Spleen (tissue), 11 donors: ENCODE results near the gene TTLL9. TPM values are rescaled to one million over a fixed set of nuclear protein-coding genes. Genes with fewer than 3 reads are reported as not detected.
"Not testable (repeated sequence)": the region's sequence is repeated elsewhere in the genome, so short reads cannot be mapped to it uniquely, and the experiment has no call there.

Source experiments
- DNase-seq: peaks from one replicate; pipeline ENCODE4 v3.0.0-alpha.2; 2020
- H3K27ac ChIP-seq, 8 donors: fragments of 200-600 bp; sonication (generic) in 7 of 8; 1 replicate in 4 of 8; 2 replicates in 4 of 8; pipeline versions ENCODE4 v1.5.0 to v1.8.0; 2016 to 2021; ENCODE audit warnings: inconsistent platforms in 4 of 8, mild to moderate bottlenecking in 4 of 8, moderate library complexity in 1 of 8
- H3K27me3 ChIP-seq, 7 donors: fragments of 200-600 bp; sonication (generic) in 6 of 7; replicated peaks in 1 of 7; 1 replicate in 4 of 7; 2 replicates in 3 of 7; pipeline versions ENCODE4 v1.5.0 to v1.8.0; 2016 to 2021; ENCODE audit warnings: inconsistent platforms in 3 of 7, mild to moderate bottlenecking in 1 of 7
- H3K36me3 ChIP-seq, 6 donors: fragments of 200-600 bp; sonication (generic) in 5 of 6; 1 replicate in 4 of 6; 2 replicates in 2 of 6; pipeline versions ENCODE4 v1.5.0 to v1.8.0; 2016 to 2021; ENCODE audit warnings: inconsistent platforms in 2 of 6
- H3K4me1 ChIP-seq, 6 donors: fragments of 200-600 bp; sonication (generic) in 5 of 6; 1 replicate in 3 of 6; 2 replicates in 3 of 6; pipeline versions ENCODE4 v1.5.0 to v1.8.0; 2016 to 2021; ENCODE audit warnings: inconsistent platforms in 3 of 6
- H3K4me3 ChIP-seq, 8 donors: fragments of 200-600 bp; sonication (generic) in 7 of 8; 1 replicate in 4 of 8; 2 replicates in 4 of 8; pipeline versions ENCODE4 v1.5.0 to v1.8.0; 2016 to 2021; ENCODE audit warnings: inconsistent platforms in 4 of 8, mild to moderate bottlenecking in 4 of 8, moderate library complexity in 2 of 8
- H3K9me3 ChIP-seq, 8 donors: fragments of 200-600 bp; sonication (generic) in 7 of 8; 1 replicate in 4 of 8; 2 replicates in 4 of 8; pipeline versions ENCODE4 v1.5.0 to v1.8.0; 2016 to 2021; ENCODE audit warnings: inconsistent platforms in 4 of 8
- POLR2A ChIP-seq, 3 donors: fragments of 450-650 bp; IDR thresholded peaks; one replicate each; pipeline ENCODE4 v1.5.1; 2017; ENCODE audit warnings: antibody characterized with exemption in 3 of 3, mild to moderate bottlenecking in 1 of 3
- POLR2AphosphoS5 ChIP-seq, 3 donors: sonication (generic); formaldehyde crosslinking; IDR thresholded peaks; one replicate each; pipeline ENCODE4 v1.5.1; 2017; ENCODE audit warnings: antibody characterized with exemption in 3 of 3
- WGBS, 5 donors: extraction: QIAGEN DNeasy Blood & Tissue Kit in 3 of 5; methylation state at CpG; one replicate each; pipeline versions ENCODE4 v1.1.5 to v1.1.7; 2013 to 2018; 5-methylcytosine and 5-hydroxymethylcytosine counted together
- intact Hi-C: fragments of 100-400 bp; cut with DNase I; formaldehyde crosslinking; loops from one replicate; pipeline ENCODE4 v1.15.0; 2023; ENCODE audit warnings: low total_unique reads
- polyA plus RNA-seq, 3 donors: library from polyadenylated mRNA; stranded (reverse); fragments of 200-250 nt; gene quantifications; one replicate each; pipeline ENCODE4 v1.2.1, GENCODE V29; 2013
- total RNA-seq, 7 donors: library from RNA; depleted of rRNA in 3 of 7; stranded (reverse); fragments of >200 nt in 3 of 7; fragmentation: NEBNext Ultra II Directional in 4 of 7; extraction: Animal tissue kit (Norgen Biotek cat#: 25700) in 4 of 7; gene quantifications; one replicate each; pipeline versions ENCODE4 v1.1.0 to v1.2.1, GENCODE V29; 2016 to 2021
- TF ChIP-seq, protein P1 (sequence below), 11 experiments: fragments of 200-600 bp in 7 of 11; fragments of 450-650 bp in 4 of 11; sonication (generic) in 4 of 11; IDR thresholded peaks in 8 of 11; conservative IDR thresholded peaks in 3 of 11; 1 replicate in 7 of 11; 2 replicates in 4 of 11; pipeline versions ENCODE4 v1.4.0 to v1.8.0; 2016 to 2021; ENCODE audit warnings: antibody characterized with exemption in 11 of 11, inconsistent platforms in 4 of 11, mild to moderate bottlenecking in 1 of 11
- donor health status: healthy with polysubstance abuse.
- donor health status: DM: no; HTN: no; CAD: no; lungs with moderate emphysema.
- donor health status: DM: no; HTN: no; CAD: no.
- donor health status: Bipolar disorder and iron deficiency.
- donor health status: healthy.
- donor health status: DM: no; HTN: no; CAD: no.
- donor health status: DM: yes; HTN: yes; CAD: no.

Gene TTLL9
- total and polyA plus RNA-seq, 10 donors, result 0.22 to 0.79 (median 0.33) TPM

DNA sequence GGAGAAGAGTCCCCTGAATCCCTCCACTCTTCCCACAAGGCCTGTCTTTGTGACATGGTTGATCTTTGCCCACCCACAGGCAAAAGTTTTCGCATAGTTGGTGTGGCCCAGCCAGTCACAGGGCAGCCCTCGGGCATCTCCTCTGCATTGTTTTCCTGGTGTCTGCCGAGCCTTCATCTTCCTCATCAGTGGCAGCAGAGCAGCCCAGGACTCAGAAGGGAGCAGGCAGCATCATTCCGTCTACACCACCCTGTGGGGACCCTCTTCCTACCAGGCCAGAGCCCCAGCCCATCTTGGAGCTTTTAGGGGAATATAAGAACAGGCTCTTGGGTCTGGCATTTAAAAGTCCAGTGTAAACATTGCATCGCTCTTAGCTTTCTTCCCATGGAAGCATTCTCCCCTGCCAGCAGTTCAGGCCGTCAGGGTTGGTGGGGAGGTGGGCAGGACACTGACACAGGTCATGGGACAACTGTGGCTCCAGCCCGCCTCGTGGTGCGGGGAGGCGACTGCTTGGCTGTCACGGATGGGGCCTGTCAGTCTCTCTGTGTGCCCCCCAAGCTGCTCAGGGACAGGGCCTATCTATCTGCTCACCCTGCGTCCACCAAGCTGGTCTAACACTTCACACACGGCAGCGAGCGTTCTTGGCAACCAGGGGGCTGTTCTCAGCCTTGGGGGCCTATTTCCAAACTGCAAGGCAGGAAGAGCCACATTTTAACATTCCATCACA lies 43.2 kb downstream of the TTLL9 start:
- Histone ChIP-seq H3K9me3 (no peaks in the 10 kb centered on the region), H3K4me1 (peaks cover 0 to 3% (median 0%) of the 10 kb centered on the region in 6 donors), H3K4me3 (no peak overlapping the region), H3K27me3 (no peaks in the 10 kb centered on the region), H3K27ac (no peak overlapping the region), H3K36me3 (no peaks in the 10 kb centered on the region)
- TF ChIP-seq POLR2AphosphoS5 (IDR thresholded peaks at IDR 0.05) (no peak), POLR2A (IDR thresholded peaks at IDR 0.05) (no peak)
- TF ChIP-seq, protein P1, sequence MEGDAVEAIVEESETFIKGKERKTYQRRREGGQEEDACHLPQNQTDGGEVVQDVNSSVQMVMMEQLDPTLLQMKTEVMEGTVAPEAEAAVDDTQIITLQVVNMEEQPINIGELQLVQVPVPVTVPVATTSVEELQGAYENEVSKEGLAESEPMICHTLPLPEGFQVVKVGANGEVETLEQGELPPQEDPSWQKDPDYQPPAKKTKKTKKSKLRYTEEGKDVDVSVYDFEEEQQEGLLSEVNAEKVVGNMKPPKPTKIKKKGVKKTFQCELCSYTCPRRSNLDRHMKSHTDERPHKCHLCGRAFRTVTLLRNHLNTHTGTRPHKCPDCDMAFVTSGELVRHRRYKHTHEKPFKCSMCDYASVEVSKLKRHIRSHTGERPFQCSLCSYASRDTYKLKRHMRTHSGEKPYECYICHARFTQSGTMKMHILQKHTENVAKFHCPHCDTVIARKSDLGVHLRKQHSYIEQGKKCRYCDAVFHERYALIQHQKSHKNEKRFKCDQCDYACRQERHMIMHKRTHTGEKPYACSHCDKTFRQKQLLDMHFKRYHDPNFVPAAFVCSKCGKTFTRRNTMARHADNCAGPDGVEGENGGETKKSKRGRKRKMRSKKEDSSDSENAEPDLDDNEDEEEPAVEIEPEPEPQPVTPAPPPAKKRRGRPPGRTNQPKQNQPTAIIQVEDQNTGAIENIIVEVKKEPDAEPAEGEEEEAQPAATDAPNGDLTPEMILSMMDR (IDR thresholded peaks at IDR 0.05 in 8 of 11, conservative IDR thresholded peaks at IDR 0.05 in 3 of 11), result no peak
- WGBS, 5 donors, result 82 to 92% (median 86%) methylated on average over 12 to 15 of the region's 15 CpGs
- no peak for DNase-seq
- intact Hi-C loops, result no loop called here

DNA sequence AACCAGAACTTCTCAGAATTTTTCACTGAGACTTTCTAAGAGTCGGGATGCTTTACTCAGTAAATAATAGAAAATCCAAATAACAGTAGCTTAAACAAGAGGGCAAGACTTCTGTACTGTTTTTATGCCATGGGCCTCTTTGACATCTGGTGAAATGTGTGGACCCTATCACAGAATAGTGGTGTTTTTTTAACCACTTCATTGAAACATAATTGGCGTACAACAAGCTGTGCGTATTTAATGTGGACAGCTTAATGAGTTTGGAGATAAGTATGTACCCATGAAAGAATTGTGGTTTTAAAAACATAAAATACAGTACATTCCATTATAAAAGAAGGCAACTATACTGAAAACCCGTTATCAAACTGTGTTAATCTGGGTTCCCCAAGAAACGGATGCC lies 43.7 kb downstream of the TTLL9 start:
- DNase-seq, result no peak
- H3K27ac ChIP-seq, result no peak overlapping the region
- no peaks in the 10 kb centered on the region for H3K36me3 ChIP-seq
- no peaks in the 10 kb centered on the region for H3K27me3 ChIP-seq
- peaks cover 0 to 3% (median 0%) of the 10 kb centered on the region in 6 donors for H3K4me1 ChIP-seq
- 82 to 93% (median 88%) methylated on average over 5 of the region's 5 CpGs for WGBS, 5 donors
- H3K9me3 ChIP-seq, result no peaks in the 10 kb centered on the region
- no peak overlapping the region for H3K4me3 ChIP-seq
- intact Hi-C loops, result no loop called here
- TF ChIP-seq, protein P1 (IDR thresholded peaks at IDR 0.05 in 8 of 11, conservative IDR thresholded peaks at IDR 0.05 in 3 of 11), result no peak
- TF ChIP-seq POLR2AphosphoS5 (IDR thresholded peaks at IDR 0.05), result no peak
- no peak for TF ChIP-seq POLR2A (IDR thresholded peaks at IDR 0.05)

DNA sequence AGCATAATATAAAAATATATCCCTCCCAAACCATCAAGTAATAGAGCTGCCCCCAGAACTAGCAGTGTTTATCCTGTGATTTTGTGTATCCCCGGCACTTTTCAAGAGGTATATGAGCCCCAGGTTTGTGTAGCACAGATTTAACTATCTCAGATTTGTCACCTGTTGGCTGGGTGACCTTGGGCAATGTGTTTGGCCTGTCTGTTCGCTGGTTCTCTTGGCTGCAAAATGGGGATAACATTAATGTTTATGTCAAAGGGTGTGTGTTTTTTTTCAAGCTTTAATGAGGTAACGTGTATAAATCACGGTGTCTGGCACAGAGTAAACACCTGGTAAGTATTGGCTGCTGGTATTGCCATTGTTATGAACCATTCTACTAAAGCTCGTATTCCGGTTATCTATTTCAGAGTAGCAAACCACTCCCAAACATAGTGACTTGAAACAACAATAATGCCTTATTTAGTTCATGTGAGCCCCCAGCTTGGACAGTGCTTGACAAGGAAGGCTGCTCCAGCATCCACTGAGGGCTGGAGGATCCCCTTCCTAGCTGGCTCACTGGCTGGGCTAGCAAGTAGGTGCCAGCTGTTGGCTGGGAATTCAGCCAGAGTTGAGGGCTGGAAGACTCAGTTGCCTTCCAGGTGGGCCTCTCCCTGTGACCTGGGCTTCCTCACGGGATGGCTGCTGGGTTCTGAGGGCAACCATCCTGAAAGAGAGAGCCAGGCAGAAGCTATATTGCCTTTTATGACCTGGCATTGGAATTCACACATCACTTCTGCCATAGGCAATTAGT lies 45.3 kb downstream of the TTLL9 start:
- peaks cover 0 to 3% (median 0%) of the 10 kb centered on the region in 6 donors for H3K4me1 ChIP-seq
- intact Hi-C loops, result no loop called here
- TF ChIP-seq POLR2A (IDR thresholded peaks at IDR 0.05) (no peak), POLR2AphosphoS5 (IDR thresholded peaks at IDR 0.05) (no peak)
- TF ChIP-seq, protein P1 (IDR thresholded peaks at IDR 0.05 in 8 of 11, conservative IDR thresholded peaks at IDR 0.05 in 3 of 11), result no peak
- H3K4me3 ChIP-seq, result no peak overlapping the region
- H3K9me3 ChIP-seq, result no peaks in the 10 kb centered on the region
- WGBS, 5 donors, result 82 to 93% (median 85%) methylated on average over 7 of the region's 7 CpGs
- no peak for DNase-seq
- H3K36me3 ChIP-seq, result no peaks in the 10 kb centered on the region
- H3K27ac ChIP-seq, result no peak overlapping the region
- H3K27me3 ChIP-seq, result peaks cover 0 to 4% (median 0%) of the 10 kb centered on the region in 7 donors

DNA sequence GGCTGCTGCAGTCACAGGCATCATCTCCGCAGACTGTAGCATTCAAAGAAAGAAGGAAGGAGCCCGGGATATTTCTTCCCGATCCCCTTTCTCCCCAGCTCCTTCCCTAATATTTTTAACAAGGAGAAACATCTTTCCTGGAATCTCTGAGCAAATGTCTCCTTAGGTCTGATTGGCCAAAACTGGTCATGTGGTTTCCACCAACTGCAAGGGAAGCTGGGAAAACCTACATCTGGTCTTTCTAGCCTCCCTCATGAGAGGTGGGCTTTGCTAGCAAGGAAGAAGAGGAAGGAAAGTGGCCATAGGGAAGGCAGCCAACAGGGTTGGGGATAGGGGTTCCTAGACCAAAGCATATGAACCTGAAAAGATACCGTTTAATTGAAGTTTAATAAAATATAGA lies 46.3 kb downstream of the TTLL9 start:
- Histone ChIP-seq H3K27me3 (peaks cover 0 to 4% (median 0%) of the 10 kb centered on the region in 7 donors), H3K27ac (no peak overlapping the region), H3K4me3 (no peak overlapping the region), H3K9me3 (no peaks in the 10 kb centered on the region), H3K4me1 (peaks cover 0 to 3% (median 0%) of the 10 kb centered on the region in 6 donors), H3K36me3 (no peaks in the 10 kb centered on the region)
- DNase-seq, result no peak
- 89 to 96% (median 93%) methylated on average over 4 of the region's 4 CpGs for WGBS, 5 donors
- intact Hi-C loops, result no loop called here
- TF ChIP-seq, protein P1 (IDR thresholded peaks at IDR 0.05 in 8 of 11, conservative IDR thresholded peaks at IDR 0.05 in 3 of 11), result no peak
- no peak for TF ChIP-seq POLR2A (IDR thresholded peaks at IDR 0.05)
- no peak for TF ChIP-seq POLR2AphosphoS5 (IDR thresholded peaks at IDR 0.05)

DNA sequence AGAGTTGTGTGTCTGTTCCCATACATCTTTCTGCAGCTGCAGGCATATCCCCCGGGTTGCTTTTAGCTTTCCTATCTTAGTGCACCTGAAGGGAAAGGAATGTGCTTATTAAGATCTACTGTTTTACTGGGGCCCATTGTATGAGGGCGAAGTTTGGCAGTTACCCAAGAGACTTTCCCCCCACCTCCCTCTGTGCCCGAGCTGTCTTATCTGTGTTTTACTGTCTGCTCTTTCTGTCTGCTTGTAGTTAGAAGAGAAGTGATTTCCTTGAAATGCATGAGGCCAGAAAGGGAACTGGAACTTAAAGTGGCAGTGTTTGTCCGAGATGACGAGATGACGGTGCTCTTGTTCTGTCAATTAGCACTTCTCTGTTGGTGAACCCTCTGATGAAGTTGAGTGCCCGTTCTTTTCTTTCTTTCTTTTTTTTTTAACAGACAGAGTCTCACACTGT lies 47.6 kb downstream of the TTLL9 start:
- intact Hi-C loops, DNase-seq, H3K9me3 ChIP-seq, H3K27ac ChIP-seq, H3K36me3 ChIP-seq, H3K4me1 ChIP-seq, H3K27me3 ChIP-seq, H3K4me3 ChIP-seq: not testable (repeated sequence)
- WGBS, 5 donors, result 4 to 12% (median 10%) methylated on average over 7 of the region's 7 CpGs
